CD4-positive, alpha-beta T cell treated with Interleukin-1 beta for 1 hour (primary cell): ENCODE results near the gene SH3TC1.

Source experiments
- DNase-seq, 2 donors: peaks; one replicate each; pipeline ENCODE4 v3.0.0-alpha.2; 2020 to 2022

Gene SH3TC1

DNA sequence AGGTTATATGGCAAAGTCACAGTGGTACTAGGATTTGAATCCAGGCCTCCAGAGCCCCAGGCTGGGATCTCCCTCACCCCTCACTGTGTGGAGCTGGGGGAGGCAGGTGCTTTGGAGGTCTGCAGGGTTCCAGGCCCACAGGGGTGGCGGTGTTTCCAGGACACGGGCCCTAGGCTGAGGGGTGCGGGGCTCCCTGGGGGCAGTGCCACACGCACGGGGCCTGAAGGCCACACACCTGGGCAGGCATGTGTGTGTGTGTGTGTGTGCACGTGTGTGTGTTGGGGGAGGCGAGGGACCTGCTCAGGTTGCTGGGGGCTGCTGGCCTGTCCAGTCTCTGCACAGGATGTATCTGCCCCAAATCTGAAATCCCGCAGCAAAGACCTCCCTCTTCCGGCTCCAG is 18.8 kb downstream of the SH3TC1 start:
- DNase-seq = no peak

DNA sequence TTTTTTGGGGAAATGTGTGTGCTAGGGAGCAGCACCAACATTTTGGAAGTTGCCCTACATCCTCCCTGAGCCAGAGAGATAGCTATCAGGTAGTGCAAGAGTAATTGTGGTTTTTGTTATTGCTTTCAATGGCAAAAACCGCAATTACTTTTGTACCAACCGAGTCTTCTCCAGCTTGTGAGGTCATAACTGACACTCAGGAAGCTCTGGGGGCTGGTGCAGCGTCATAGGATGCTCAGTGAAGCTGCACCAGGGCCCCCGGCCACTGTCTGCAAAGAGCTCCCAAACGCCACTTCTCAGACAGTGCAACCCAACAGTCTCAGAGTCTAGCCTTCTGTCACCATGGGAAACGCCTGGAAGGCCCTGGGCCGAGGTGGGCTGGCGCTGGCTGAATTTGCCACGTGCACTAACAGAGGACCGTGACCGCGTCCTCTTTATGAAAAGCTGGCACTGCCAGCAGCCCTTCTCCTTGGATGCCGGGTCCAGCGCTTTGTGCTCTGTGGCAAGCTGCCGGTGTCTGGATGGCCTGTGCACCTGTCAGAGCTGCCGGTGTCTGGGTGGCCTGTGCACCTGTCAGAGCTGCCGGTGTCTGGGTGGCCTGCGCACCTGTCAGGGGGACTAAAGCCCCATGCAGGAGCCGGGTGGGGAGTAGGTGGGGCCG is 19.4 kb downstream of the SH3TC1 start:
- DNase-seq = no peak

DNA sequence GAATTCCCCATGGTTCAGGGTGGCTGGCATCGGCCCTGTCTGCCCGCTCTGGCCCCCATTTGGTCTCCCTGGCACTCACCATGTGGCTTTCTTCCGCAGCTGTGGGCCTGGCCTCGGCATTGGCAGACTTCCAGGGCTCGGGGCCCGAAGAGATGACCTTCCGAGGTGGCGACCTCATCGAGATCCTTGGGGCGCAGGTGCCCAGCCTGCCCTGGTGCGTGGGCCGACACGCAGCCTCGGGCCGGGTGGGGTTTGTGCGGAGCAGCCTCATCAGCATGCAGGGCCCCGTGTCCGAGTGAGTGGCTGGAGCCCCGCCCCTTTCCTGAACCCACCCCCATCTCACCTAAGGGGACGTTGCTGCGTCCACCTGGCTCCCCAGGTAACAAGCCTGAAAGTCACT is 20.1 kb downstream of the SH3TC1 start:
- no peak for DNase-seq

DNA sequence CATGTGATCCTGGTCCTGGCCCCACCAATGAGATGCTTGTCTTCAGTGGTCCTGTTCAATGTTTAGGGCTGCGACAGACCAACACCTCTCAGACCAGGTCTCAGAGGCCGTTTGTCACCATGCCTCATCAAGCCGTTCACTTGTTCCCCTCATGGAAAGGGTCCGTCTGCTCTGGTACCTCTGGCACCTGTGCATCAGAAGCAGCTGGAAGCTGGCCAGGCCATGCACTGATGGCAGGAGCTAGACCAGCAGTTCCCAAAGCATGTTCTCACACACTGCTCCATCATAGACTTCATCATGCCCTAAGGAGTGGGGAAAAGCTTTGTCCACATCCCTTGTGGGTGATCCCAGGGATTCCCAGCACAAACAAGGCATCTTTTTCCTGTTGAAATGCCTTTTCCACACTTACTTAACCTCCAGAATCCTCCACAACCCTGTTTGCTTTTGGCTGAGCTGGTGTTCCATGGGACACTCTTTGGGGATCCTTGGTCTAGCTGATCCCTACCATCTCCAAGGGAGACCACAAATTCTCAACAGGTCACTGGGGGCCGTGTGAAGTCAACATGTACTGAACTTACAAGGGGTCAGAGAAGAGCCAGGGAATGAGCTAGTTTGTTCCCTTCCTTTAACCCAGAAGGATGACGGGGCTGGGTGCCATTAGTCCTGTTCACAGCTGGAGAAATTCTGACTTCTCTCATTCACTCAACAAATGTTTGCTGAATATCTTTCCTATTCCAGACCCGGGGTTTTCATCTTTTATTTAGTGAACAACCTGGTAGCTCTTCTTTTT is 21.8 kb downstream of the SH3TC1 start:
- DNase-seq = no peak

DNA sequence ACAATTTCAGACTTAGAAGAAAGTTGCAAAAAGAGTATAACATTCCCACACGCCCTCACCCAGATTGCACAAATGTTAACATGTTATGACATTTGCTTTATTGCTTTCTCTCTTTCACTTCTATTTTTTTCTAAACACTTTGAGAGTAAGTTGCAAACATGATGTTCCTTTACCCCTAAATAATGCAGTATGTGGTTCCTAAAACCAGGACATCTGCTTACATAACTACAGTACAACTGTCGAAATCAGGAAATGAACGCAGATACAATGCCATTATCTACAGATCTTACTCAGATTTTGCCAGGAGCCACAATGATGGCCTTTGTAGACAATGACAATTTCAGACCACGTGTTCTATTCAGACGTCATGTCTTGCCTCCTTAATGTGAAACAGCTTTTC is 22.4 kb downstream of the SH3TC1 start:
- peak in 1 of 2 donors; percentile 39 for DNase-seq

DNA sequence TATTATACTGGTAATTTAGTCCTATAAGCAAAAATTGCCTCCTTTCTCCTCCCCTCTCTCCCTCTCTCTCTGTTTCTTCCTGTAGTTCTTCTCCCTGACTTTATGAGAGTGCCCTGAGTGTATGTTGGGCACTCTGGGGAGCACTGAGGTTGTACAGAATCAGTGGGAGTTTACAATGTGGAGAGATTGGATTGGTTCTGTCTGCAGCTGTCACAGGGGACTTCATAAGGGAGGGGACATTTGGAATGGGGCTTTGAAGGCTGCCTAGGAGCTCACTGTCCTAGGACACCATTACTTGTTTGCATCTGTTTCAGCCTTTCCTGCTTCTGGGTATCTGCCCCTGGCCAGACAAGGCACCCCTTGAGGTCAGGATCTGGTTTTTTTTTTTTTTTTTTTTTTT is 22.9 kb downstream of the SH3TC1 start:
- no peak for DNase-seq

DNA sequence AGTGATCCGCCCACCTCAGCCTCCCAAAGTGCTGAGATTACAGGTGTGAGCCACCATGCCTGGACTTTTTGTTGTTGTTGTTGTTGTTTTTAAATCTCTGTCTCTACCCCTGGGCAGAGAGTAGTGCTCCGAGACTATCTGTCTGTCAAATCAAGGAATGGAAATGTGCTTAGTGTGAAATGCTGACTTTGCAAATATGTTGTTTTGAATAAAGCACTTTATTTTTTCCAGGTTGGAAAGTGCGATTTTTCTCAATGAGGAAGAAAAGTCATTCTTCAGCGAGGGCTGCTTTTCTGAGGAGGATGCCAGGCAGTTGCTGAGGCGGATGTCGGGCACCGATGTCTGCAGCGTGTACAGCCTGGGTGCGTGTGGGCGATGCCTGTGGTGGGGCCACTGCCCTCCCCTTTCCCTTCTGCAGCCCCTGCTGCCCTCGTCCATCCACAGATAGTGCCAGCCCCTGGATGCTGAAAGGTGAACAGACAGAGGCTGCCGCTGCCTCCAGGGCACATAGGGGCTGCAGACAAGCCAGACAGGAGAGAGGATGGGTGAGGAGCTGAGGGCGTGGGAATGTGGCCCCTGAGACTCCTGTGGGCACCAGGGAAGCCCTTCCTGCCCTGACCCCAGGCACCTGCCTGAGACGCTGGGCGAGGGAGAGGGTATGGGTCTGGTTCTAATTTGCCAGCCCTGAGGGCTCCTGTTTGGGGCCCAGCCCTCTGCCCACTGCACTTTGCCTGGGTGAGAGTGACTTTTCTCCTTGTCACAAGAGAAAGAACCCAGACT is 23.7 kb downstream of the SH3TC1 start:
- DNase-seq = no peak

DNA sequence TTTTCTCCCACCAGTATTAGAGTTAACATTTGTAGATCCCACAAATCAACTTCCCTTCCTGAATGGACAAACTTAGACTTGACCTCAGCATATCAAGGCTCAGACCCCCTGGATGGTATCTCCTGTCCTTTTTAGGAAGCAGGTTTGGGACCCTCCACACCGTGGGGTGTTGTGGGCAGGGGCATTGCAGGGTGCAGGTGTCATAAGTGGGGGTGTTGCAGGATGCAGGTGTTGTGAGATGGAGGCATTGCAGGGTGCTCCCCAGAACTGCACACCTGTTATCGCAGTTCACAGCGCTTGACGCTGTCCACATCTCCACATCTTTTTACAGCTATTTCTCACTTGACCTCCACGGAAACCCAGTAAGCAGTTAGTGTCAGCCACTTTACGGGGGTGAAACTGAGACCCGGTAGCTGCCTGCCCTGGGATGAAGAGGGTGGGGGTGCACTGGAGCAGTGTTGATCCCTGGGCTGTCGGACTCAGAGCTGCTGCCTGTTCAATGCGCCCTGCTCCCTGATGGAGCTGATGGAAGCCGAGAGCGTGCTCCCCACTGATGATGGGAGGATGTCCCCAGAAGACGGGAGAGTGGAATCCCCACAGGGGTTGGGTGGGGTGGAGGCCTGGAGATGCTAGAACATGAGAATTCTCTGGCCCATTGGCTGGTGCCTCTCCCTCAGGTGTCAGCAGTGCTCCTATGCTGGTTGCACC is 25.3 kb downstream of the SH3TC1 start:
- DNase-seq = no peak

DNA sequence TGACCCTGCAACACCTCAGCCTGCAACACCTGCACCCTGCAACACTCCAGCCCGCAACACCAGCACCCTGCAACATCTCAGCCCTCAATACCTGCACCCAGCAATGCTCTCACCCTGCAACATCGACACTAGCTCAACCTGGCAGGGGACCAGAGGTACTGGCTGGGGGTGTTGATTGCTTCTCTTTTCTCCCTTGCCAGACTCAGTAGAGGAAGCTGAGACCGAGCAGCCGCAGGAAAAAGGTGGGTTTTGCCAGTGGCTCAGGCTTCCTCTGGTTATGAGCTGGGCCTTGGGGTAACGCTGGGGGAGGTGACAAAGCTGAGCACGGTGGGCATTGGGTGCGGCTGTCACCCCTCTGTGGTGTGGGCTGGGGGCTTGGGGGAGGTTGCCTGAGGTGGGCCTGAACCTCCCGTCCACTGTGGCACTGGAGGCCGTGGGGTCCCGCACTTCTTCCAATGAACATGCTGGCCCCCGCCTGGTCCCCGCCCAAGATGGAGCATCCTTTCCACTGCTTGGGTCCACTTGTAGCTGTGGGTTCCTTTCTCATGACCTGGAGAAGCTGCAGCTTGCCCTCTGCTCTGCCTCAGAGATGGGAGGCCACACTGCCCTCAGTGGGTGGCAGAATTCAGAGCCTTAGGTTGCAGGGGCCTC is 26.0 kb downstream of the SH3TC1 start:
- DNase-seq = no peak

DNA sequence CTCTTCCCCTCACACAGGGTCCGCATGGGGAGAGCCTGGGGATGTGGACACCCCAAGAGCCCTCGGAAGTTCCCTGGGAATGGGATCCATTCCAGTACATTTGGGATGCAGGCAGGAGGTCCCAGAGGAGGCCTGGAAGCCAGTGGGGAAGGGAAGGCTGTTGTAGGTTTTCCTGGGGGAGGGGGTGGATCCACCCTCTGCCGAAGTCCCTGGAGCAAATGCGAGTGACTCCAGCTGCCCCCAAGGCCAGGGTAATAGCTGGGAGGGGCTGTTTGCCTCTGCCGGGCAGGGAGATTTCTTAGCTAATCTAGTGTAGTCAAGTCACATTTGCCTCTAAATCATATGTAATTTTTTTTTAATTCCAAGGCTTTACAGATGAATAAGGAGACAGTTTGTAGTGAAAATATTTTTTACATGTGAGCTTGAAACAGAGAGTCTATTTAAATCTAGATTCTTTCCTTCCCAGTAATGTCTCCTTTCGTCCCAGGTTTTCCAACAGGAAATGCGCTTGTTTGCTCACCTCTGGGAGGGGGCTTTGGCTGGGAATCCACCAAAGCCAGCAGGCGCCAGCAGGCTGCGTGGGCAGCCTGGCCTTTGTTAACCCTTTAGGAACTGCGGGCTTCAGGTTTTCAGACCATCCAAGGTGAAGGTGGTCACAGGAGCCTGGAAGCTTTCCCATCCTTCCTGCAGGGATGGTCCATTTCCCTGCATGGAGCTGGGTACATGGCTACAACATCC is 26.8 kb downstream of the SH3TC1 start:
- no peak for DNase-seq

DNA sequence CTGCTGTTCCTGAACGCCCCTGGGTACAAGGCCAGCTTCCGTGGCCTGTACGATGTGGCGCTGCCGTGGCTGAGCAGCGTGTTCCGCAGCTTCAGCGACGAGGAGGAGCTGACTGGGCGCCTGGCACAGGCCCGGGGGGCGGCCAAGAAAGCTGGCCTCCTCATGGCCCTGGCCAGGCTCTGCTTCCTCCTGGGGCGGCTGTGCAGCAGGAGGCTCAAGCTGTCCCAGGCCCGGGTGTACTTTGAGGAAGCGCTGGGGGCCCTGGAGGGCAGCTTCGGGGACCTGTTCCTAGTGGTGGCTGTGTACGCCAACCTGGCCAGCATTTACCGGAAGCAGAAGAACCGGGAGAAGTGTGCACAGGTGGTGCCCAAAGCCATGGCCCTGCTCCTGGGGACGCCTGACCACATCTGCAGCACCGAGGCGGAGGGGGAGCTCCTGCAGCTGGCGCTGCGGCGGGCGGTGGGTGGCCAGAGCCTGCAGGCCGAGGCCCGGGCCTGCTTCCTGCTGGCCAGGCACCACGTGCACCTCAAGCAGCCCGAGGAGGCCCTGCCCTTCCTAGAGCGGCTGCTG is 28.2 kb downstream of the SH3TC1 start:
- no peak for DNase-seq

DNA sequence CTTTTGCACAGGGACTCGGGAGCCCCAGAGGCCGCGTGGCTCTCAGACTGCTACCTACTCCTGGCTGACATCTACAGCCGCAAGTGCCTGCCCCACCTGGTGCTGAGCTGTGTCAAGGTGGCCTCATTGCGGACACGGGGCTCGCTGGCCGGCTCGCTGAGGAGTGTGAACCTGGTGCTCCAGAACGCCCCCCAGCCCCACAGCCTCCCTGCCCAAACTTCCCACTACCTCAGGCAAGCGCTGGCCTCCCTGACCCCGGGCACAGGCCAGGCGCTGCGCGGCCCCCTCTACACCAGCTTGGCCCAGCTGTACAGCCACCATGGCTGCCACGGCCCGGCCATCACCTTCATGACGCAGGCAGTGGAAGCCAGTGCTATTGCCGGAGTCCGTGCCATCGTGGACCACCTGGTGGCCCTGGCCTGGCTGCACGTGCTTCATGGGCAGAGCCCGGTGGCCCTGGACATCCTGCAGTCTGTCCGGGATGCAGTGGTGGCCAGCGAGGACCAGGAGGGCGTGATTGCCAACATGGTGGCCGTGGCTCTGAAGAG is 28.8 kb downstream of the SH3TC1 start:
- no peak for DNase-seq

DNA sequence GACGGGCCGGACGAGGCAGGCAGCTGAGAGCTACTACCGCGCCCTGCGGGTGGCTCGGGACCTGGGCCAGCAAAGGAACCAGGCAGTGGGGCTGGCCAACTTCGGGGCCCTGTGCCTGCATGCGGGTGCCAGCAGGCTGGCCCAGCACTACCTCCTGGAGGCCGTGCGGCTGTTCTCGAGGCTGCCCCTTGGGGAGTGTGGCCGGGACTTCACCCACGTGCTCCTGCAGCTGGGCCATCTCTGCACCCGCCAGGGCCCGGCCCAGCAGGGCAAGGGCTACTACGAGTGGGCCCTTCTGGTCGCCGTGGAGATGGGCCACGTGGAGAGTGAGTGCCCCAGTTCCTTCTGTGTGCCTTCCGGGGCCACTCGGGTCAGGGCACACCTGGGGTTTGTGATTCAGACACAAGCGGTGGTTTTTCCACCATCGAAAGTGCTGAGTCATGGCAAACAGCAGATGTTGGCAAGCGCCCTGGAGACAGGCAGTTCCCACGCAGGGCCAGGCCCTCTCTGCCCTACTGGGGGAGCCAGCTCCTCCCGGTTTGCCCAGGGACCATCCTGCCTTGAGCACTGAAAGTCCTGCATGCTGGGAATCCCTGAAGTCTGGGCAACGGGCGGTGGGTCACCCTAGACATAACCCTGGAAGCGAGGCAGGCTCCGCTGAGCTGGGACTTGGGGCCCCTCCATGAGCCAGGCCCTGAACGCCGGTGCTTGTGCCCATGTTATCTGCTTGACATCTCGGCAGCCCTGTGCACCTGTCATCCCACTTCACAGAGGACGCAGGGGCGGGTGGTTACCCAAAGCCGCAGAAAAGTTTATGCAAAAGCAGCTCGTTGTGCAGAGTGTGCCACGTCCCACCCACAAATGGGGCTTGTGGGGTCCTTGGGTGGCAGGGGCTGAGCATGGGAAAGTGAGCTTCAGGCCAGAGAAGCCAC is 29.5 kb downstream of the SH3TC1 start:
- peak; percentile 64 to 71 for DNase-seq

DNA sequence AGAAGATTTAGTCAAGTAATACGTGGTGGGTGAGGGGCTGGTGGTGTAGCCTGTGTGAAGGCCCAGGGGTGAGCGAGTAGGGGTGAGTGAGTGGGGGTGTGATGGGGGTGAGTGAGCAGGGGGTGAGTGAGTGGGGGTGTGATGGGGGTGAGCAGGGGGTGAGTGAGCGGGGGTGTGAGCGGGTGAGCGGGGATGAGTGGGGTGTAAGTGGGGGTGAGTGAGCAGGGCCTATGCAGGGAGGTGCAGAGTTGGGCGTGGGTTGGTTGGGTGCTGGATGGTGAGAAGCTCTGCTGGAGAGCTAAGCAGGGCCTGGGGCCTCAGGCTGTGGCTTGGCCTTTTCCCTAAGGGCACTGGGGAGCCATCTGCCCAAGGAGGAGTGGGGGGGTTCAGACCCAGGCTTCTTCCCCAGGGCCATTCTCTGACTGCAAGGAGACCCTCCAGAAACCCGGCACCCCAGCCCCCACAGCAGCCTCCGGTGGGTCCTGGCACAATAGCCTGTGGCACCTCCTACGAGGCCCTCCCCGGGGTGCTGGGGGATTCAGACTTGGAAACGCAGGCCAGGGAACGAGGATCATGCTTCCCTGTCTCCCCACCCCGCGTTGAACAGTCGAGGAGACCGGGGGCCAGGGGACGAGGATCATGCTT is 30.4 kb downstream of the SH3TC1 start:
- no peak for DNase-seq

DNA sequence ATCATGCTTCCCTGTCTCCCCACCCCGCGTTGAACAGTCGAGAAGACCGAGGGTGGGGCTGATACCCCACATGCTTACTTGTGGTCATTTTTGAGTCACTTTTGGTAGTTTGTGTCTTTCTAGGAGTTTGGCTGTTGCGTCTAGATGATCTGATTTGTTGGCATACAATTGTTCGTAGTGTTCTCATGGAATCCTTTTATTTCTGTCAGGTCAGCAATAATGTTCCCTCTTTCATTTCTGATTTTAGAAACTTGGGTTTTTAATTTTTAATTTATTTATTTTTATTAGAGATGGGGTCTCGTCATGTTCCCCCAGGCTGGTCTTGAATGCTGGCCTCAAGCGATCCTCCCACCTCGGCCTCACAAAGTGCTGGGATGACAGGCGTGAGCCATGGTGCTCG is 30.9 kb downstream of the SH3TC1 start:
- no peak for DNase-seq

DNA sequence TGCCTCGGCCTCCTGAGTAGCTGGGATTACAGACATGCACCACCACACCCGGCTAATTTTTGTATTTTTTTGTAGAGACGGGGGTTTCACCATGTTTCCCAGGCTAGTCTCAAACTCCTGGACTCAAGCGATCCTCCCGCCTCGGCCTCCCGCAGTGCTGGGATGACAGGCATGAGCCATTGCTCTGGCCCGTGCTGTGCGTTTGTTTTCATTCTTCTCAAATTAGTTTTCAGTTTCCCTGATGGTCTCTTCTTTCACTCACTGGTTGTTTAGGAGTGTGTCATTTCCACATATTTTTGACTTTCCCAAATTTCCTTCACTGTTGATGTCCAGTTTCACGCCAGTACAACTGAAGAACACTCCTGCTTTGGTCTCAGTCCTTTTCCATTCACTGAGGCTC is 31.8 kb downstream of the SH3TC1 start:
- no peak for DNase-seq

DNA sequence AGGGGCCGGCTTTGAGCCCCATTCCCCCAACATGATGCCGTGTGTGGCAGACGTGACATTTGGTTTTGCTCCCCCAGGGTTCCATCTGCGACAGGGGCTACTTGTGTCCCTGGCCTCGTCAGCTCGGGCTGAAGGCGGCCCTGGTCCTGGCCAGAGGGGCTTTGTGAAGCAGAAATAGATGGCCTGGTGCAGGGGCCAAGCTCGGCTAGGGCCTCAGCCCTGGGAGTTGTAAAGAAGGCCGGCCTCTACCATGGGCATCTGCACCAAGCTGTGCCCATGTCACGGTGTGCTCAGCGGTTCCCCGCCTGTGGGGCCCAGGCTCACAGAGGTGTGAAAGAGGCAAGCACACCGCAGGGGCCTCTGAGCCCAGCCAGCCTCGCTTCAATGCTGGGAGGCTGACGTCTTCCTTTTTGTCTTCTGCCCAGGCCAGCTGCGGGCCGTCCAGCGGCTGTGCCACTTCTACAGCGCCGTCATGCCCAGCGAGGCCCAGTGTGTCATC is 32.5 kb downstream of the SH3TC1 start:
- no peak for DNase-seq

DNA sequence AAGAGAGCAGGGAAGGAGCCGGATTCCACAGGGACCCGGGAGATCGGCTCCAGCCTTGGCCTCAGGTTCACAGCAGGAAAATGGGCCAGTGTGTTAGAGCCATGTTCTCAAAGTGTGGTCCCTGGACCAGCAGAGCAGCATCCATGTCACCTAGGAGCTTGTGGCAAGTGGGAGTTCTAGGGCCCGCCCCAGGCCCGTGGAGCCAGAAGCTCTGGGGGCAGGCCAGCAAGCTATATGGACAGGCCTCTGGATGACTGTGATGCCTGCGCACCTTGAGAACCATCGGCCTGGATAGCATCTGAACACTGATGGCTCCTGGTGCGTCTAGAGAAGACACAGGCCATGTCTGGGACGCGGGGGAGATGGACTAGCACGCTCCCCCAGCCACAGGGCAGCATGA is 33.7 kb downstream of the SH3TC1 start:
- DNase-seq = no peak
